CD4-positive, alpha-beta T cell (primary cell): ENCODE measurements around the gene CCBE1. TPM values are rescaled to one million over a fixed set of nuclear protein-coding genes. Genes with fewer than 3 reads are reported as not detected.

Experiments used
- ATAC-seq: fragments of 200-7000 bp; cut with Tn5 transposase; one replicate; pipeline ENCODE4 v1.10.0; 2022; ENCODE audit warnings: mild to moderate bottlenecking; ENCODE audit not compliant: poor library complexity
- CTCF ChIA-PET: fragments of 350-600 bp; sonication (Branson Sonifier 250); formaldehyde crosslinking; loops from one replicate; lab custom pipeline; 2021; ENCODE audit warnings: antibody characterized with exemption, inconsistent platforms; lab: Charles Lee
- POLR2A ChIA-PET: fragments of 350-600 bp; sonication (Branson Sonifier 250); formaldehyde crosslinking; loops from one replicate; lab custom pipeline; 2021; ENCODE audit warnings: antibody characterized with exemption, inconsistent platforms; lab: Charles Lee
- DNase-seq, 14 experiments: peaks; one replicate each; pipeline ENCODE4 v3.0.0-alpha.2; 2013 to 2020; ENCODE audit warnings: mixed read lengths in 2 of 14
- H3K27ac ChIP-seq, 2 donors: one replicate each; pipeline versions ENCODE4 v1.5.1 to v1.7.0; 2013; ENCODE audit warnings: low read length in 2 of 2, low read depth in 1 of 2, mild to moderate bottlenecking in 1 of 2
- H3K27me3 ChIP-seq, 2 experiments: 1 replicate in 1 of 2; 2 replicates in 1 of 2; pipeline versions ENCODE4 v1.6.1 to v1.7.0; 2013; ENCODE audit warnings: low read length in 2 of 2, control low read depth in 1 of 2, mild to moderate bottlenecking in 1 of 2, moderate library complexity in 1 of 2; ENCODE audit not compliant: insufficient read depth in 2 of 2, control insufficient read depth in 1 of 2
- H3K36me3 ChIP-seq: one replicate; pipeline ENCODE4 v1.6.1; 2013; ENCODE audit warnings: low read length, control low read depth; ENCODE audit not compliant: insufficient read depth
- H3K4me1 ChIP-seq: one replicate; pipeline ENCODE4 v1.6.1; 2013; ENCODE audit warnings: low read length, control low read depth; ENCODE audit not compliant: insufficient read depth
- H3K4me3 ChIP-seq: one replicate; pipeline ENCODE4 v1.5.1; 2013; ENCODE audit warnings: mild to moderate bottlenecking, low read length, moderate library complexity
- H3K9me3 ChIP-seq, 2 experiments: 1 replicate in 1 of 2; 2 replicates in 1 of 2; pipeline versions ENCODE4 v1.6.1 to v1.7.0; 2013; ENCODE audit warnings: low read length in 2 of 2, mild to moderate bottlenecking in 2 of 2, control low read depth in 1 of 2, moderate library complexity in 1 of 2; ENCODE audit not compliant: control insufficient read depth in 1 of 2, insufficient read depth in 1 of 2
- H3K27ac Mint-ChIP-seq: one replicate; pipeline ENCODE4 v1.8.0; 2020; ENCODE audit warnings: mixed read lengths
- H3K27me3 Mint-ChIP-seq: one replicate; pipeline ENCODE4 v1.8.0; 2021; ENCODE audit warnings: mixed read lengths
- H3K36me3 Mint-ChIP-seq: one replicate; pipeline ENCODE4 v1.8.0; 2021; ENCODE audit warnings: low read depth, mixed read lengths
- H3K4me1 Mint-ChIP-seq: one replicate; pipeline ENCODE4 v1.8.0; 2021; ENCODE audit warnings: low read depth, mixed read lengths
- H3K4me3 Mint-ChIP-seq: one replicate; pipeline ENCODE4 v1.8.0; 2020; ENCODE audit warnings: mild to moderate bottlenecking, mixed read lengths
- H3K9me3 Mint-ChIP-seq: one replicate; pipeline ENCODE4 v1.8.0; 2020; ENCODE audit warnings: mixed read lengths
- intact Hi-C, 2 experiments: fragments of 100-400 bp; cut with DNase I in 1 of 2; cut with micrococcal nuclease in 1 of 2; formaldehyde crosslinking; loops; one replicate each; pipeline versions ENCODE4 v1.15.1 to v1.9.0; 2023 to 2025; cut with DNase I, micrococcal nuclease
- total RNA-seq, 174 experiments: library from RNA in 2 of 174; stranded (reverse) in 2 of 174; gene quantifications; one replicate each; pipeline ENCODE4 v1.2.3 and lab custom pipeline; 2021 to 2026
- TF ChIP-seq, protein P1 (sequence below): fragments of 200-600 bp; IDR thresholded peaks from one replicate; pipeline ENCODE4 v1.8.0; 2022; ENCODE audit warnings: antibody characterized with exemption, mild to moderate bottlenecking

The CCBE1 gene
- total RNA-seq, 2 experiments from 2014 or later, result not detected

DNA sequence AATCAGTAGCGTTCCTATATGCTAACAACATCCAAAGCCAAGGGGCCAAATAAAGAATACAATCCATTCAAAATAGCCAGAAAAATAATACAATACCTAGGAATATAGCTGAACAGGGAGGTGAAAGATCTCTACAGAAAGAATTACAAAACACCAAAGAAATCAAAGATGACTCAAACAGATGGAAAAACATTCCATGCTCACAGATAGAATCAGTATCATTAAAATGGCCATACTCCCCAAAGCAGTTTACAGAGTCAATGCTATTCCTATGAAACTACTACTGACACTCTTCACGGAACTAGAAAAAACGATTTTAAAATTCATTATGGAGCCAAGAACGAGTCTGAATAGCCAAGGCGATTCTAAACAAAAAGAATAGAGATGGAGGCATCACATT, 57.4 kb downstream of the CCBE1 start:
- Mint-ChIP-seq H3K4me1 (no peaks in the 10 kb centered on the region), H3K27me3 (no peaks in the 10 kb centered on the region), H3K27ac (no peak overlapping the region), H3K9me3 (no peaks in the 10 kb centered on the region), H3K4me3 (no peak overlapping the region), H3K36me3 (no peaks in the 10 kb centered on the region)
- Histone ChIP-seq H3K9me3 (no peaks in the 10 kb centered on the region), H3K27ac (no peak overlapping the region), H3K27me3 (peaks cover 0 to 4% of the 10 kb centered on the region in 2 experiments), H3K4me1 (no peaks in the 10 kb centered on the region), H3K4me3 (no peak overlapping the region), H3K36me3 (no peaks in the 10 kb centered on the region)
- CTCF ChIA-PET, result no interaction called here
- intact Hi-C loops, result no loop called here
- TF ChIP-seq, protein P1, sequence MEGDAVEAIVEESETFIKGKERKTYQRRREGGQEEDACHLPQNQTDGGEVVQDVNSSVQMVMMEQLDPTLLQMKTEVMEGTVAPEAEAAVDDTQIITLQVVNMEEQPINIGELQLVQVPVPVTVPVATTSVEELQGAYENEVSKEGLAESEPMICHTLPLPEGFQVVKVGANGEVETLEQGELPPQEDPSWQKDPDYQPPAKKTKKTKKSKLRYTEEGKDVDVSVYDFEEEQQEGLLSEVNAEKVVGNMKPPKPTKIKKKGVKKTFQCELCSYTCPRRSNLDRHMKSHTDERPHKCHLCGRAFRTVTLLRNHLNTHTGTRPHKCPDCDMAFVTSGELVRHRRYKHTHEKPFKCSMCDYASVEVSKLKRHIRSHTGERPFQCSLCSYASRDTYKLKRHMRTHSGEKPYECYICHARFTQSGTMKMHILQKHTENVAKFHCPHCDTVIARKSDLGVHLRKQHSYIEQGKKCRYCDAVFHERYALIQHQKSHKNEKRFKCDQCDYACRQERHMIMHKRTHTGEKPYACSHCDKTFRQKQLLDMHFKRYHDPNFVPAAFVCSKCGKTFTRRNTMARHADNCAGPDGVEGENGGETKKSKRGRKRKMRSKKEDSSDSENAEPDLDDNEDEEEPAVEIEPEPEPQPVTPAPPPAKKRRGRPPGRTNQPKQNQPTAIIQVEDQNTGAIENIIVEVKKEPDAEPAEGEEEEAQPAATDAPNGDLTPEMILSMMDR, result no peak
- POLR2A ChIA-PET, result no interaction called here
- no peak for DNase-seq
- ATAC-seq, result no peak

DNA sequence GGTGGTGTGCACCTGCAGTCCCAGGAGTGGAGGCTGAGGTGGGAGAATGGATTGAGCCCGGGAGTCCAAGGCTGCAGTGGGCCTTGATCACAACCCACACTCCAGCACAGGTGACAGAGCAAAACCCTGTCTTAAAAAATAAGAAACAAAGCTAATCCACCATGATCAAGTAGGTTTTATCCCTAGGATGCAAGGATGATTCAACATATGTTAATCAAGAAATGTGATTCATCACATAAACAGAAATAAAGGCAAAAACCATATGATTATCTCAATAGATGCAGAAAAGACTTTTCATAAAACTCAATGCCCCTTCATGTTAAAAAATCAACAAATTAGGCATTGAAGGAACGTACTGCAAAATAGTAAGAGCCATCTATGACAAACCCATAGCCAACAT, 58.1 kb downstream of the CCBE1 start:
- TF ChIP-seq, protein P1, result no peak
- ChIA-PET POLR2A (no interaction called here), CTCF (no interaction called here)
- DNase-seq (no peak), ATAC-seq (no peak)
- no peaks in the 10 kb centered on the region for H3K36me3 ChIP-seq
- no peak overlapping the region for H3K4me3 ChIP-seq
- no peak overlapping the region for H3K27ac ChIP-seq
- Mint-ChIP-seq H3K4me1 (no peaks in the 10 kb centered on the region), H3K36me3 (no peaks in the 10 kb centered on the region), H3K27ac (no peak overlapping the region), H3K4me3 (no peak overlapping the region), H3K27me3 (no peaks in the 10 kb centered on the region), H3K9me3 (no peaks in the 10 kb centered on the region)
- no peaks in the 10 kb centered on the region for H3K9me3 ChIP-seq
- H3K27me3 ChIP-seq, result peaks cover 0 to 4% of the 10 kb centered on the region in 2 experiments
- intact Hi-C loops, result no loop called here
- no peaks in the 10 kb centered on the region for H3K4me1 ChIP-seq

DNA sequence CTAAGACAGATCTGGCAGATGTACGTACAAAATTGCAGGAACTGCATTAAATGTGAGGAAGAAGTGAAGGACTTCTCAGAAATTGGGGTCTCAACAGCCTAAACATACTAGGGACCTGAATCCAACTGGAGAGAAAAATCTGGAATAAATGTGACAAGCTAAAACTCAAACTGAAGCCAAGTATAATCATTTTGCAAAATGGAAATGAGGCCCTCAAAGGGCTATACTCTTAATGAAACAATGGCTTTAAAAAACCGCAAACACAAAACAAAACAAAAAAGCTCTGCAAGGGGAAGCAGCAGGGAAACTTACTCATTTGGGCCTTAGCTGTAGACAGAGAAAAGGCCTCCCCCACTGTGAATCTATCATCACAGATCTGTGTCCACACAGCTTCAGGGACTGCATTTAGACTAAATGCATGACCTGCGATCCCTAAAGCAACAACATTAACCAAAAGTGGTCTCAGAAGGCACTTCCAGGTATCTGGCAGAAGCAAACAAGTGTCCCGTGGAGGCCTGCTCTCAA, 63.2 kb downstream of the CCBE1 start:
- Mint-ChIP-seq H3K9me3 (no peaks in the 10 kb centered on the region), H3K4me1 (no peaks in the 10 kb centered on the region), H3K27me3 (peaks cover 17% of the 10 kb centered on the region), H3K36me3 (no peaks in the 10 kb centered on the region), H3K27ac (no peak overlapping the region), H3K4me3 (no peak overlapping the region)
- POLR2A ChIA-PET, result no interaction called here
- H3K4me3 ChIP-seq, result no peak overlapping the region
- no peak for ATAC-seq
- TF ChIP-seq, protein P1, result no peak
- no peak overlapping the region for H3K27ac ChIP-seq
- peaks cover 0 to 6% of the 10 kb centered on the region in 2 experiments for H3K9me3 ChIP-seq
- DNase-seq, result no peak
- intact Hi-C loops, result no loop called here
- no peaks in the 10 kb centered on the region for H3K4me1 ChIP-seq
- H3K27me3 ChIP-seq, result peaks cover 0 to 4% of the 10 kb centered on the region in 2 experiments
- CTCF ChIA-PET, result no interaction called here
- no peaks in the 10 kb centered on the region for H3K36me3 ChIP-seq
